SU-DHL-6 (cell line): Measurements from ENCODE around the gene CYP11A1.

ENCODE experiments used
- EZH2phosphoT487 ChIP-seq: fragments of 200-600 bp; sonication (generic), shearing (Covaris generic); conservative IDR thresholded peaks from 2 replicates; pipeline ENCODE4 v1.6.1; 2018; ENCODE audit warnings: mild to moderate bottlenecking, antibody characterized with exemption, low read length, moderate library complexity, mixed read lengths
- TF ChIP-seq, protein P1 (sequence below): fragments of 200-600 bp; sonication (generic); IDR thresholded peaks from one replicate; pipeline ENCODE4 v1.5.1; 2017; ENCODE audit warnings: antibody characterized with exemption, mild to moderate bottlenecking, low read length, moderate library complexity; ENCODE audit not compliant: insufficient read depth, poor library complexity, severe bottlenecking

DNA sequence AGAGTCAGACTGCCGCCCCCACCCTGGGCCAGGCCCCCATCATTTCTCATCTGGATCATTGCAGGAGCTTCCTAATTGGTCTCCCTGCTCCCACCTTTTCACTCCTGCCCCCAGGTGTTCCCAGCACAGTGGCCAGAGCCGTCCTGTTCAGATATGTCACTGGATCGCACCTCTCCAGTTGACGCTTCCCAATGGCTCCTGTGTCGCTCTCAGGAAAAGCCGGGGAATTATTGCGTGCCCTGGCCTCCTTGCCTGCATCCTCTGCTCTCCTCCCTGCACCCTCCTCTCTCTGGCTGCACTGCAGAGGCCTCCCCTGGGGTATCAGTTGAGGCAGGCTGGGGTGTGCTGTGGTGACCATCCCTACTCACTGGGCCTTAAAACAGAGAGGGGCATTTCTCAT lies 25.5 kb upstream of the CYP11A1 start:
- TF ChIP-seq, protein P1, sequence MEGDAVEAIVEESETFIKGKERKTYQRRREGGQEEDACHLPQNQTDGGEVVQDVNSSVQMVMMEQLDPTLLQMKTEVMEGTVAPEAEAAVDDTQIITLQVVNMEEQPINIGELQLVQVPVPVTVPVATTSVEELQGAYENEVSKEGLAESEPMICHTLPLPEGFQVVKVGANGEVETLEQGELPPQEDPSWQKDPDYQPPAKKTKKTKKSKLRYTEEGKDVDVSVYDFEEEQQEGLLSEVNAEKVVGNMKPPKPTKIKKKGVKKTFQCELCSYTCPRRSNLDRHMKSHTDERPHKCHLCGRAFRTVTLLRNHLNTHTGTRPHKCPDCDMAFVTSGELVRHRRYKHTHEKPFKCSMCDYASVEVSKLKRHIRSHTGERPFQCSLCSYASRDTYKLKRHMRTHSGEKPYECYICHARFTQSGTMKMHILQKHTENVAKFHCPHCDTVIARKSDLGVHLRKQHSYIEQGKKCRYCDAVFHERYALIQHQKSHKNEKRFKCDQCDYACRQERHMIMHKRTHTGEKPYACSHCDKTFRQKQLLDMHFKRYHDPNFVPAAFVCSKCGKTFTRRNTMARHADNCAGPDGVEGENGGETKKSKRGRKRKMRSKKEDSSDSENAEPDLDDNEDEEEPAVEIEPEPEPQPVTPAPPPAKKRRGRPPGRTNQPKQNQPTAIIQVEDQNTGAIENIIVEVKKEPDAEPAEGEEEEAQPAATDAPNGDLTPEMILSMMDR: no peak
- TF ChIP-seq EZH2phosphoT487: no peak
